ENCODE data around the gene NPLOC4. TPM values are rescaled to one million over a fixed set of nuclear protein-coding genes. Genes with fewer than 3 reads are reported as not detected.

NPLOC4 gene
- polyA plus RNA-seq, 1 donor: 55.0 TPM

Other genes starting within 250 kb of the NPLOC4 start
- gene BAHCC1, start 241.7 kb downstream of the NPLOC4 start, polyA plus RNA-seq (ENCODE audit: insufficient read length): 17.9 TPM
- gene ACTG1, start 124.3 kb downstream of the NPLOC4 start, polyA plus RNA-seq (ENCODE audit: insufficient read length): 1,339 TPM
- gene FSCN2, start 108.7 kb downstream of the NPLOC4 start, polyA plus RNA-seq (ENCODE audit: insufficient read length): 2.8 TPM
- gene FAAP100, start 84.8 kb downstream of the NPLOC4 start, polyA plus RNA-seq (ENCODE audit: insufficient read length): 22.3 TPM
- 0.96 TPM for gene TSPAN10, start 84 bp upstream of the NPLOC4 start, polyA plus RNA-seq (ENCODE audit: insufficient read length)
- 4.0 TPM for gene PDE6G, start 19.4 kb upstream of the NPLOC4 start, polyA plus RNA-seq (ENCODE audit: insufficient read length)
- gene OXLD1, start 29.5 kb upstream of the NPLOC4 start, polyA plus RNA-seq (ENCODE audit: insufficient read length): 12.0 TPM
- 16.8 TPM for gene CCDC137, start 29.6 kb upstream of the NPLOC4 start, polyA plus RNA-seq (ENCODE audit: insufficient read length)
- 24.4 TPM for gene ARL16, start 46.7 kb upstream of the NPLOC4 start, polyA plus RNA-seq (ENCODE audit: insufficient read length)
- gene HGS, start 46.9 kb upstream of the NPLOC4 start, polyA plus RNA-seq (ENCODE audit: insufficient read length): 59.1 TPM
- 55.2 TPM for gene MRPL12, start 66.3 kb upstream of the NPLOC4 start, polyA plus RNA-seq (ENCODE audit: insufficient read length)
- gene SLC25A10, start 75.2 kb upstream of the NPLOC4 start, polyA plus RNA-seq (ENCODE audit: insufficient read length): 5.3 TPM
- gene GCGR, start 167.0 kb upstream of the NPLOC4 start, polyA plus RNA-seq (ENCODE audit: insufficient read length): not detected
- gene MCRIP1, start 196.2 kb upstream of the NPLOC4 start, polyA plus RNA-seq (ENCODE audit: insufficient read length): 135 TPM
- 52.6 TPM for gene PPP1R27, start 197.9 kb upstream of the NPLOC4 start, polyA plus RNA-seq (ENCODE audit: insufficient read length)
- 366 TPM for gene P4HB, start 223.4 kb upstream of the NPLOC4 start, polyA plus RNA-seq (ENCODE audit: insufficient read length)
- gene ARHGDIA, start 234.2 kb upstream of the NPLOC4 start, polyA plus RNA-seq (ENCODE audit: insufficient read length): 166 TPM

All from hindlimb muscle (tissue), 1 donor.